Uterus (tissue), 2 donors: ENCODE results near the gene PPP2R5E.

Source experiments
- CTCF ChIP-seq, 4 experiments: fragments of 200-600 bp in 2 of 4; fragments of 450-650 bp in 2 of 4; sonication (generic) in 2 of 4; IDR thresholded peaks; one replicate each; pipeline ENCODE4 v1.5.1; 2016 to 2019; ENCODE audit warnings: antibody characterized with exemption in 4 of 4, mild to moderate bottlenecking in 2 of 4, moderate library complexity in 1 of 4
- POLR2A ChIP-seq, 2 donors: fragments of 450-650 bp; IDR thresholded peaks; one replicate each; pipeline ENCODE4 v1.6.1; 2016; ENCODE audit warnings: antibody characterized with exemption in 2 of 2, mild to moderate bottlenecking in 1 of 2, moderate library complexity in 1 of 2

GRCh38 chr14:63444588-63444987 is 98.6 kb downstream of the PPP2R5E start:
- TF ChIP-seq POLR2A (IDR thresholded peaks at IDR 0.05) (no peak), CTCF (IDR thresholded peaks at IDR 0.05) (no peak)
